ENCODE data around the gene RIMS3. TPM values are rescaled to one million over a fixed set of nuclear protein-coding genes. Genes with fewer than 3 reads are reported as not detected.

Gene RIMS3
- total RNA-seq, 4 donors from 2014 or later = 2.7 to 4.0 (median 3.0) TPM

- no peak overlapping the region for H3K4me3 ChIP-seq (ENCODE audit: low read depth, poor library complexity, severe bottlenecking)
- TF ChIP-seq POLR2A (IDR thresholded peaks at IDR 0.05) (no peak), CTCF (IDR thresholded peaks at IDR 0.05) (no peak)
- 15 to 17% methylated on average over 1 of the region's 1 CpG for WGBS, 2 donors
- intact Hi-C loops (cut with DNase I; ENCODE audit: low total_unique reads) = no loop called here
- no peak for DNase-seq (ENCODE audit: low spot score in 2 of 2)
These were observed 24.3 kb upstream of the RIMS3 start for GRCh38 chr1:40689737-40690136.

GRCh38 chr1:40687661-40688060 lies 22.2 kb upstream of the RIMS3 start:
- intact Hi-C loops (cut with DNase I; ENCODE audit: low total_unique reads) = no loop called here
- H3K4me3 ChIP-seq (ENCODE audit: low read depth, poor library complexity, severe bottlenecking) = no peak overlapping the region
- no peak for DNase-seq (ENCODE audit: low spot score in 2 of 2)
- no peak for TF ChIP-seq POLR2A (IDR thresholded peaks at IDR 0.05)
- TF ChIP-seq CTCF (IDR thresholded peaks at IDR 0.05) = no peak
- 93% methylated on average over 6 of the region's 6 CpGs for WGBS, 2 donors

GRCh38 chr1:40687059-40687458 lies 21.6 kb upstream of the RIMS3 start:
- H3K4me3 ChIP-seq (ENCODE audit: low read depth, poor library complexity, severe bottlenecking) = no peak overlapping the region
- WGBS, 2 donors = 87 to 92% methylated on average over 7 of the region's 7 CpGs
- TF ChIP-seq CTCF (IDR thresholded peaks at IDR 0.05) (no peak), POLR2A (IDR thresholded peaks at IDR 0.05) (no peak)
- intact Hi-C loops (cut with DNase I; ENCODE audit: low total_unique reads) = no loop called here
- no peak for DNase-seq (ENCODE audit: low spot score in 2 of 2)

- DNase-seq (ENCODE audit: low spot score in 2 of 2) = no peak
- WGBS, 2 donors = 90 to 92% methylated on average over 3 of the region's 3 CpGs
- TF ChIP-seq CTCF (IDR thresholded peaks at IDR 0.05) (no peak), POLR2A (IDR thresholded peaks at IDR 0.05) (no peak)
These were observed 19.2 kb upstream of the RIMS3 start for GRCh38 chr1:40684669-40685068.

GRCh38 chr1:40679165-40679953 lies 13.9 kb upstream of the RIMS3 start:
- H3K4me3 ChIP-seq (ENCODE audit: low read depth, poor library complexity, severe bottlenecking) = no peak overlapping the region
- intact Hi-C loops (cut with DNase I; ENCODE audit: low total_unique reads) = no loop called here
- no peak for DNase-seq (ENCODE audit: low spot score in 2 of 2)
- no peak for TF ChIP-seq POLR2A (IDR thresholded peaks at IDR 0.05)
- TF ChIP-seq CTCF (IDR thresholded peaks at IDR 0.05) = no peak
- 95 to 99% methylated on average over 2 of the region's 2 CpGs for WGBS, 2 donors

More at GRCh38 chr1:40684669-40685068, 19.2 kb upstream of the RIMS3 start:
- intact Hi-C loops (cut with DNase I; ENCODE audit: low total_unique reads) = no loop called here
- no peak overlapping the region for H3K4me3 ChIP-seq (ENCODE audit: low read depth, poor library complexity, severe bottlenecking)

- no peak overlapping the region for H3K4me3 ChIP-seq (ENCODE audit: low read depth, poor library complexity, severe bottlenecking)
- TF ChIP-seq POLR2A (IDR thresholded peaks at IDR 0.05) = no peak
- TF ChIP-seq CTCF (IDR thresholded peaks at IDR 0.05) = no peak
- 17 to 25% methylated on average over 1 of the region's 1 CpG for WGBS, 2 donors
- DNase-seq (ENCODE audit: low spot score in 2 of 2) = no peak
- intact Hi-C loops (cut with DNase I; ENCODE audit: low total_unique reads) = no loop called here
These were observed 11.0 kb upstream of the RIMS3 start for GRCh38 chr1:40676501-40676900.
